ENCODE results near the gene GADD45B.

The GADD45B gene, protein sequence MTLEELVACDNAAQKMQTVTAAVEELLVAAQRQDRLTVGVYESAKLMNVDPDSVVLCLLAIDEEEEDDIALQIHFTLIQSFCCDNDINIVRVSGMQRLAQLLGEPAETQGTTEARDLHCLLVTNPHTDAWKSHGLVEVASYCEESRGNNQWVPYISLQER

DNA sequence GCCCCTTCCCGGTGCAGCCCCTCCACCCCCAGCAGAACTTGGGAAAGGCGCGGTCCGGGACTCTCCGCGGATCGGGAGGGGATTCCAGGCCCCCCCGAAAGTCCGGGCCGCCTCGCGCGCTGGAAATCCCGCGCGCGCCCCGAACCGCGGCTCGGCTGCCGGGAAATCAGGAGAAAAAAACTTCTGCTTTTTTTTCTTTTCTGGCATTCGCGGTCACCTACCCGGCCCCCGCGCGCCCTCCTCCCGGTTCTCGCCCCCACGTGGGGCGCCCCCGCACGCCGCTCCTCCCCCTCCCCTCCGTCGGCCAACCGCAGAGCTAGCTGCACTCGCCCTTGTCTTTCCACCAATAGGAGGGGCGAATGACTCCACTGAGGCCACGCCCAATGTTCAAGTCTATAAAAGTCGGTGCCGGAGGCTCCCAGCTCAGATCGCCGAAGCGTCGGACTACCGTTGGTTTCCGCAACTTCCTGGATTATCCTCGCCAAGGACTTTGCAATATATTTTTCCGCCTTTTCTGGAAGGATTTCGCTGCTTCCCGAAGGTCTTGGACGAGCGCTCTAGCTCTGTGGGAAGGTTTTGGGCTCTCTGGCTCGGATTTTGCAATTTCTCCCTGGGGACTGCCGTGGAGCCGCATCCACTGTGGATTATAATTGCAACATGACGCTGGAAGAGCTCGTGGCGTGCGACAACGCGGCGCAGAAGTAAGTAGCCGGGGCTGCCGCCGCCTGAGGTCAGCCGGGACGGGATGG is at the start of gene GADD45B:
GADD45B (plus strand) TSS at position 426 of the 749 bp plus-strand sequence; CDS start at position 658, 232 bp downstream.
- DNase-seq (ENCODE audit: low spot score): peak; percentile 100

DNA sequence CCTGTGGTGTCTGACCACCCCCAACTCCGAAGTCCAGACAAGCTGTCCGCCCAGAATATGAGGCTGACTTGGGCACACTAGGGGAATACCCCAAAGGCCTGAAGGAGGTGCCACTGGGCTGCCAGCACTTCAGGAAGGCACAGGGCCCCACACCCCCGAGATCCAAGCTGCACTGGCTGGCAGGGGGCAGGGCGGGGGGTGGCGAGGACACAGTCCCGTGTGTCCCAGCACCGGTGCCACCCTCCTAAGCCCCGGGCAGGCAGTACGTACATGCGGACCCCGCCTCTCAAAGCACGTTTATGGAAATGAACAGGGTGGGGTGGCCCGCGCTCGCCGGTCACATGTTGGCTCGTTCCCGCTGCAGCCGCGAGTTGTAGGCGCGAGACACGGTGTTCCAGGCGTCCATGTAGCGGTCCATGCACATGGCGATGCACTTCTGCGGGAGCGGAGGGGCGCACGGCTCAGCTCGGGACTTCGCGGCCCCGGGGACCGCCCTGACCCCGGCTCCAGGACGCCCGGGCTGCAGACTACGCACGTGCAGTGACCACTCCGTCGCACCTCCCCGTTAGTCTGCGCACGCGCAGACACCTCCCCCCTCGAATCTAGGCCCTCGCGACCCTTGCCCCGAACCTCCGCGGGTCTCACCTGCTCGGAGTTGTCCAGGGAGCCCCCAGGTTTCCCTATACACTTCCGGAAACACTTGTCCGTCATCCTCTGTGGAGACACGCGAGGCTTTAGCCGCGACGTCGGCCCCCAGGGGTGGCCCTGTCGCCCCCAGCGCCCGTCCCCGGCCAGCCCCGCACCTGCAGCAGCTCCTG is 49.1 kb upstream of the GADD45B start:
- peak; percentile 82 for DNase-seq (ENCODE audit: low spot score)

DNA sequence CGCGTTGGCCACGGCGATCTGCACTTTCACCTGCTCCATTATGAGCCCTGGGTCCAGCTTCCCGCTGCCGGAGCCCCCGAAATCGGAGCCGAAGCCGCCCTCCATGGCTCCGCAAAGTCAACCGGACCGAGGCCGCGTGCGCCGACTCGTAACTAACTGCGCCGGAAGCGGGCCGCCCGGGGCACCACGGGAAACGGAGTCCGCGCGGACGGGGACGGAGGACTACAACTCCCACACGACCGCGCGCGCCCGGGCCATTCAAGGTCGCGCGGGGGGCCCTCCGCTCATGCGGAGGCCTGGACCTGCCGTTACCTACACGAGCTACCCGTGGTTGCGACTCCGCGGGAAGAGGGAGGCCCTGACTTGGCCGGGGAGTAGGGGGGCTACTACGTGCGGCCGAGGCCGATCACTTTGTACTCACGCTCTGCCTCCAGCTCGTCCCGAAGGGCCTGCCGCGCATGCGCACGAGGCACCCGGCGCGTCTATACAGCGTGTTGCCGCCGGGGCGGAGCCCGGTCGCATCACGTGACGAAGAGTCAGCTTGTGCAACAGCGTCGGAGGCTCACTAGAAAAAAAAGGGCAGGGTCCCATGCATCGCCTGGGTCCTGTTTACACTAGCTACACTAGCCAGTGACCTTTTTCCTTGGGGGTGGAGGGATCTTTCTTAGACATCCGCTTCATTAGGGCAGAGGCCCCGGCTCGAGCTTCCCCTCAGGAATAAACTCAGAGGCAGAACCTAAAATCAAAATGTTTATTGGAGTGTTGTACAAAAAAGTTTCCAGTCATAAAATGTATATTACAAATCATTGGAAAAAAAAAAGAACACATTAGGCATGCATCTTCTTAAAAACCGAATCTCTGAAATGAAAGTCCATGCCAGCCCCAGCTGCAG is 48.3 kb upstream of the GADD45B start, which contains the start of gene TIMM13:
TIMM13 (minus strand) TSS at position 158 of the 892 bp plus-strand sequence; CDS start at position 105, 53 bp downstream.
- peak; percentile 99 for DNase-seq (ENCODE audit: low spot score)

GRCh38 chr19:2428321-2428690 is 47.6 kb upstream of the GADD45B start:
- DNase-seq (ENCODE audit: low spot score): no peak

- no peak for DNase-seq (ENCODE audit: low spot score)
Measured at GRCh38 chr19:2428756-2429711, 46.9 kb upstream of the GADD45B start.

- DNase-seq (ENCODE audit: low spot score): no peak
Measured at GRCh38 chr19:2429917-2430535, 45.9 kb upstream of the GADD45B start.

DNA sequence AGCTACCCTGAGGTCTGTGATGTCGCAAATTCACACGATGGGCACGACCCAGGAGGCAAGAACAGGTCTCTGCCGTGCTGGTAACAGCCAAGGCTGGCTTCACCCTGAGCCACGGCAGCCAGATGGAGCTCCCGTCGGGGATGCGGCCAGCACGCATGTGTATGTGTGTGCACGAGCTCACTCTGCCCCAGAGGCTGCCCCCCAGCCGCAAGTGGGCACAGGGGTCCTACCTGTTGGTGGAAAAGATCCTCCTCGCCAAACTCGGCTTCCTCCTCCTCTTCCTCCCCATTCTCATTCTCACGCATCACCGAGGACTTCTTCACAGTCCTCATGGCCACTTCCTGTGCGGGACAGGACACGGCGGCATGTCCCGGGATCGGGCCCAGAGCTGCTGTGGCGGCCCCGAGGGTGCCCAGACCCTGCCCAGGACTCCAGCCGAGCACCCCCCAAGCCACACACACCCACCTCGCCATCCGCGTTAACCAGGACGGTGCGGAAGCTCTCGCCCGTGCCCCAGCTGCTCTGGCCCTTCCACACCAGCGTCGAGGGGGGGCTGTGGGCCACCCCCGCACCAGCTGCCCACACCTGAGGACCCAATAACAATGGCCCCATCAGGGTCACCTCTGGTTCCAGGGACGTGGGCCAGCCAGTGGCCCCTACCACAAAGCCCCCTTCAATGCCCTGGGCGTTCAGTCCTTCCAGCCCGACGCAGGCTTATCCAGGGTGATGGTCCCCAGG is 44.4 kb upstream of the GADD45B start:
- DNase-seq (ENCODE audit: low spot score): no peak

DNA sequence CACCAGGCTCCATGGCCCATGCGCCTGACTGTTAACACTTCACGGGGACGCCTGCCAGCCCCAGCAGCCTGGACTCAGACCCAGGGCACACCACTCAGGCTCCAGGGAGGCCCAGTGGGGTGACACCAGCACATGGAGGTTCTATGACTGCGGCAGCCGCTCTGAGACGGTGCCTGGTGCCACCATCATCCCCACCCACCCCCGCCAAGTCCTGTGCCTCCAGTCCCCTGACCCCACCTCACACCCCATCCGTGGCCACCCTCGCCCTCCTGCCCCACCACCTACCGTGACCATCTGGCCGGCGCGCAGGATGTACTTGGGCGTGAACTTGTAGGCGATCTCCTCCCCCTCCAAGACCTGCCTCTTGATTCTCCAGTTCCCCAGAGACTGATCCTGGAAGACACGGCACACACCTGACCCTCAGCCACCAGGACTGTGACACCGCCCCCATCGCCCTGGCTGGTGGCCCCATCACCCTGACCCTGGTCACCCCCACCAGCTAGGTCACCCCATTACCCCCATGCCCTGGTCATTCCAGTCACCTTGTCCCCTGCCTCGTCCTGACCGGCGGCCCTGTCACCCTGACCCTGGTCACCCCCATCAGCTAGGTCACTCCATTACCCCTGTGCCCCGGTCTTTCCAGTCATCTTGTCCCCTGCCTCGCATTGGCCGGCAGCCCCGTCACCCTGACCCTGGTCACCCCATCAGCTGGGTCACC is 43.6 kb upstream of the GADD45B start:
- DNase-seq (ENCODE audit: low spot score): no peak

GRCh38 chr19:2433854-2434253 is 42.1 kb upstream of the GADD45B start:
- no peak for DNase-seq (ENCODE audit: low spot score)

GRCh38 chr19:2434267-2434666 is 41.7 kb upstream of the GADD45B start:
- no peak for DNase-seq (ENCODE audit: low spot score)

DNA sequence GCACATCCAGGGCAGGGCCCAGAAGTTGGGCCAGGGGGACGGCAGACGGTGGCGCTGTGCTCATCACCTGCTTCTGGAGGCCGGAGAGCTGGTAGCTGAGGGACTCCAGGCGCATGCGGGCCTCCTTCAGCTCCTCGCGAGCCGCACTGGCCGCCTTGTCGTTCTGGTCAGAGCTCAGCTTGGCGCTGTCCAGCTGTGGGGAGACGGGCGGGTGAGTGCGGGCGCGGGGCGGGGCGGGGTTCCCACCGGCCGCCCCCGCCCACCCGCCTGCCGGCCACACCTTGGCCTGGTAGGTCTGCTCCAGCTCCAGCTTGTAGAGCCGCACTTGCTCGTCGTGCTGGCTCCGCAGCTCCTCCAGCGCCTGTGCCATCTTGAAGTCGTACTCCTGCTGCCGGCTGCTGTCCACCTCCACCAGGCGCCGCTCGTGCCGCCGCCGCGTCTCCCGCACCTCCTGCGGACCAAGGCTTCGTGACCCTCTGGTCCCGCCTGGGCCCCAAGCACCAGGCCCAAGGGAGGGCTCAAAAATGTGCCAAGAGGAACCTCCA is 41.1 kb upstream of the GADD45B start:
- no peak for DNase-seq (ENCODE audit: low spot score)

- DNase-seq (ENCODE audit: low spot score): no peak
Measured at GRCh38 chr19:2436384-2436783, 39.5 kb upstream of the GADD45B start.

GRCh38 chr19:2436926-2437325 is 39.0 kb upstream of the GADD45B start:
- DNase-seq (ENCODE audit: low spot score): no peak

DNA sequence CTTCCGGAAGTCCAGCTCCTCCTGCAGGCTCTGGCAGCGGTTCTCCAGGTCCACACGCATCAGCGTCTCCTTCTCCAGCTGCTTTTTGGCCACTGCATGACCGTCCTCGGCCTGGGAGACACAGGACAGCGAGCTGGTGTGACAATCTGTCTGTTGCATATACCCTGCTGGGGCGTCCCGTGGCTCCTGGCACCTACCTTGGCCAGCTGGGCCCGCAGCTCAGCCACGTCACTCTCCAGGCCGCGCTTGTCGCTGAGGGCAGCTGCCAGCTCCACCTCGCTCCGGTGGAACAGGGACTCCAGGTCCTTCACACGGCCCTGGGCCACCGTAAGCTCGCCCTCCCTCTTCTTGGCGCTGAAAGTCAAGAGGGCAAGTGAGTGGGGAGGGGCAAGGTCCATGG is 37.7 kb upstream of the GADD45B start:
- no peak for DNase-seq (ENCODE audit: low spot score)

GRCh38 chr19:2440515-2440914 is 35.4 kb upstream of the GADD45B start:
- DNase-seq (ENCODE audit: low spot score): no peak

DNA sequence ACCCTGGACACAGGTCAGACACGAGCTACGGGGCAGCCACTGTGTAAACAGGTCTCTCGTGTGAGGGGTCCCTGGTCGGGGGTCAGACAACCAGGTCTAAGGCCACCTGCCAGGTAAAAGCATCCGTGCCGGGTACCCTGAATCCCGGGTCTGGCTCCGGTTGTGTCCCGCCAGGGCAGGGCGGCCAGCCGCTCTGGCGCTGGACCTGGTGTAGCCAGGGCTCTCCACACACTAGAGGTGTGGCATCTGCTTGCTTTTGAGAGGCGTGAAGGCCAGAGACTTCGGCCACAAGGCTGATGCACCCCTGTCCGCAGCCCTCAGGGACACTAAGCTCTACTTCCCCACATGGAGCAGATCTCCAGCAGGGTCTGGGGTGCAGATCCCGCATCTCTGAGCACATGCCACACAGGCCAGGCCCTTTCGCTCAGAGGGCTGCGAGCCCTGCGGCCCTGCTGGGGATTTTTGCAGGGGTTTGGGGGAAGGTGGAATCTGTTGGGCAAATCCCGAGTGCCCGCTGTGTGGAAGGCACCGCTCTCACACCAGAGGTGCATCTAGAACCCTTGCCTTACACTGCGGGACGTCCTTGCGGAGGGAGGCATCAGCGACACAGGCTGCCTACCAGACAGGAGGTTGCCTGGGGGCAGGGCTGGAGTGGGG is 34.7 kb upstream of the GADD45B start:
- no peak for DNase-seq (ENCODE audit: low spot score)

- DNase-seq (ENCODE audit: low spot score): no peak
Measured at GRCh38 chr19:2443116-2443784, 32.7 kb upstream of the GADD45B start.

All from hepatic stellate cell (primary cell).